ENCODE results near the gene APOC1. TPM values are rescaled to one million over a fixed set of nuclear protein-coding genes. Genes with fewer than 3 reads are reported as not detected.
A peak's percentile ranks its signal among the peaks of the same experiment; 100 is the strongest.
"Not testable (repeated sequence)": the region's sequence is repeated elsewhere in the genome, so short reads cannot be mapped to it uniquely, and the experiment has no call there.

APOC1 gene
- 1 to 10 TPM; 2.7 to 4.6 TPM for total RNA-seq
- long read RNA-seq = 0 reads

DNA sequence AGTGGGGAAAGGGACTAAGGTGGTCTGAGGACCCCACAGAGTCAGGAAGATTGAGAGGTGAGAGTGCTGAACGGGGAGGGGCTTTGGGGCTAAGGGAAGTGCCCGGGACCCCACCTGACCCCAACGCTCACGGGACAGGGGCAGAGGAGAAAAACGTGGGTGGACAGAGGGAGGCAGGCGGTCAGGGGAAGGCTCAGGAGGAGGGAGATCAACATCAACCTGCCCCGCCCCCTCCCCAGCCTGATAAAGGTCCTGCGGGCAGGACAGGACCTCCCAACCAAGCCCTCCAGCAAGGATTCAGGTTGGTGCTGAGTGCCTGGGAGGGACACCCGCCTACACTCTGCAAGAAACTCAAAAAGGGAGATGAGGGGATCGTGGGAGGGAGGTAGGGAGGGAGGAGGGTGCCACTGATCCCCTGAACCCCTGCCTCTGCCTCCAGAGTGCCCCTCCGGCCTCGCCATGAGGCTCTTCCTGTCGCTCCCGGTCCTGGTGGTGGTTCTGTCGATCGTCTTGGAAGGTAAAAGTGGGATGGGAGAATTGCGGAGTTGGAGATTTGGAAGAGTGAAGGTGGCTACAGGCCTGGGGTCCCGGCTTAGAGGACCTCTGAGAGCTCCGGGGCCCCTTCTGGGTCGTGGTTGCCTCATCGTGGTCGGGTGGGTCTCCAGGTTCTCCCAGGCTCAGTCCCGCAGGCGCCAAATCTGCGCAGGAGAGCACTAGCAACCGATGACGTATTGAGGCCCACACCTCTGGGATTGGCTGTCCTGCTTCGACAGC is at the start of gene APOC1:
Gene APOC1, plus strand, starts transcription at position 176 of the 774 bp plus-strand sequence. Its CDS starts 284 bp downstream, at position 460.
- DNase-seq (peak; percentile 86), ATAC-seq (peak; percentile 89 to 92)
- intact Hi-C loops (cut with DNase I) = not testable (repeated sequence)

GRCh38 chr19:44865196-44865767 is 49.1 kb upstream of the APOC1 start:
- intact Hi-C loops (cut with DNase I) = no loop called here
- no peak for DNase-seq
- no peak for ATAC-seq

- no peak for ATAC-seq
- intact Hi-C loops (cut with DNase I) = no loop called here
- DNase-seq = no peak
These were observed 47.7 kb upstream of the APOC1 start for GRCh38 chr19:44866664-44867063.

DNA sequence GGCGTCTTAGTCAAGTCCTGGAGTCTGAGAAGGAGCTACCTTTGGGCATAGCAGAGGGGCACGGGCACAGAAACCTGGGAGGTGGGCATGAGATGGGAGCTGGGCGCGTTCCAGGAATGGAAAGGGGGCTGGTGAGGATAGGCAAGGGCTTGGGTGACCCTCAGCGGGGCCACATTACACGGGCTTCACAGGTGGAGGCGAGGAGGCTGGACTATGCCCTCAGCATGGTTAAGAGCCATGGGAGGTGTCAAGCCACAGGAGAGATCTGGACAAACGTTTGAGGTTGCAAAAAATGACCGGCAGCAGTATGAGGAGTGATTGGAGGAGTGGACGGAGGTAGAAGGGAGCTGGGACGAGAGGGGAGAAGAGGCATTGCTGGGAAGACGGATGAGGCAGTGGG is 46.8 kb upstream of the APOC1 start:
- intact Hi-C loops (cut with DNase I) = no loop called here
- DNase-seq = no peak

GRCh38 chr19:44869733-44870470 is 44.5 kb upstream of the APOC1 start:
- peak; percentile 14 to 52 for ATAC-seq
- intact Hi-C loops (cut with DNase I) = no loop called here

More for the DNA sequence above, 46.8 kb upstream of the APOC1 start:
- ATAC-seq = no peak

GRCh38 chr19:44871809-44872208 is 42.6 kb upstream of the APOC1 start:
- intact Hi-C loops (cut with DNase I) = no loop called here
- no peak for DNase-seq
- ATAC-seq = no peak

More at GRCh38 chr19:44869733-44870470, 44.5 kb upstream of the APOC1 start:
- peak; percentile 84 for DNase-seq

- no peak for ATAC-seq
- no peak for DNase-seq
- intact Hi-C loops (cut with DNase I) = no loop called here
These were observed 41.7 kb upstream of the APOC1 start for GRCh38 chr19:44872661-44873060.

DNA sequence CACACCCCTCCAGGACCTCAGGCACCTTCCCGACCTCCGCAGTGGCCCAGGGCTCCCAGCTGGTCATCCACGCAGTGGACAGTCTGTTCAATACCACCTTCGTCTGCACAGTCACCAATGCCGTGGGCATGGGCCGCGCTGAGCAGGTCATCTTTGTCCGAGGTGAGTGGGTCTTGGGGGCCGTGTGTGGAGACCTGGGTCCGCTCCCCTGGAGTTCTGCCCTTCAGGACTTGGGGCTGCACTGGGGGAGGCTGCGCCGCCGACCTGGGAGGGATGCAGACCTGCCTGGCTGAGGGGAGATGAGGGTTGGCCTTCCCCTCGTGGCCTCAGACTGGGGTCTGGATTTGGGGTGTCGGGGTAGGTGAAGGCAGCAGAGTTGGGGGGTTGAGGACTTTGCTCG is 40.1 kb upstream of the APOC1 start:
- ATAC-seq = no peak
- intact Hi-C loops (cut with DNase I) = no loop called here
- DNase-seq = no peak

DNA sequence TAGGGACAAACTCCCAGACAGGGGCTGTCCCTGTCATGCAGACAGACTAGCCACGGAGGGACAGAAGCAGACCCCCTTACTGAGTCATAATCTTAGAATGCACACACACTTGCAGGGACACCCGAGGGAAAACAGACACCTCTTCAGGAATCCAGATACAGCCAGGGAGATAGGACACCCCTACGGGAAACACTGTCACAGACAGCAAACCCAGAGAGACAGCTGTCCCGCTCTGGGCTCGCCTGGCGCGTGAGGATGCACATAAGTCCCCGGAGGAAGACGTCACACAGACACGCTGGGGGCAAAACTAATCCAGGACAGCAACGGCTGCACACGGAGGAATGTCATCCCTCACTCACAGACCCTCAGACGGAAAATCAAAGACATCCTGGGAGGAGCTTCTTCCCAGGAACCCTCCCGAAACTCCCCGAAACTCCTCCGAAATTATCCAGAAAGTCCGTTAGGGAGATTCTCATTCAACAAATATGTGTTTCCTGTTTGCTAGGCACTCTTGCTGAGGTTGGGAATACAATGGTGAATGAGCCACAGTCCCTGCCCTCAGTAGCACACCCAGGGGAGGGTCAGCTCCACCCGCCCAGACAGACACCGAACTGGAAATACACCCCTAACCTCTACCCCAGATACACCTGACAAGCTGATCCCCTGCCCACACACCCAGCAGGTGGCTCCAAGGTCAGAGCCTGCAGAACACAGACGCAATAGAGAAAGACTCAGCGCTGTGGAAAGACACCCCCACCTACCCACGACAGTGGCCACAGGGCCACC is 38.5 kb upstream of the APOC1 start:
- intact Hi-C loops (cut with DNase I) = no loop called here
- DNase-seq (no peak), ATAC-seq (no peak)

DNA sequence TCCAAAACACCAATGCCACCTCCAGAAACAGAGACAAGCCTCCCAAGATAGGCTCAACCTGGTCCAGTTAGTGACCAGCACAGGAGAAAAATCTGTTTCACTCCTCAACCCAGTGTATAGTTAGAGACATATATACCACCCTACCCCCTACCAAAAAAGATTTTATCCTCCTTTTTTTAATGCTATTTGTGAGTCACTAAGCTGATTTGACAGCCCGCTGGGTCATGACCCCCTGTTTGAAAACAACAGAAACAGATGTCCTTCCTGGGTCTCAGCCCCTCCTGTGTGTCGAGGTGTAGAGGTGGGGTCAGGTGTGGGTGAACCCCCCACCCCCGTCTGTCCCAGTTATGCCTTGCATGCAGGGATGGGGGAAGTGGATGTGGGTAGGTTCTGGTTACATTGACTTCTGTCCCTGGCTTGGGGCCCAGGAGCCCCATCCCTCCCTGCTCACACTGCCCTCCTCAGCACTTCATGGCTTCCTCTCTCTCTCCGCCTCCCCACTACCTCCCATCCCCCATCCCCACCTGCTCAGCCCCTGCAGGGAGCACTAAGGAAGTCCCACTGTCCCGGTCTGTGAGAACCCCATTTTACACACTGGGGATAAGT is 37.4 kb upstream of the APOC1 start:
- intact Hi-C loops (cut with DNase I) = no loop called here
- DNase-seq (no peak), ATAC-seq (no peak)

- no peak for DNase-seq
- intact Hi-C loops (cut with DNase I) = no loop called here
- ATAC-seq = no peak
These were observed 36.1 kb upstream of the APOC1 start for GRCh38 chr19:44878120-44878865.

DNA sequence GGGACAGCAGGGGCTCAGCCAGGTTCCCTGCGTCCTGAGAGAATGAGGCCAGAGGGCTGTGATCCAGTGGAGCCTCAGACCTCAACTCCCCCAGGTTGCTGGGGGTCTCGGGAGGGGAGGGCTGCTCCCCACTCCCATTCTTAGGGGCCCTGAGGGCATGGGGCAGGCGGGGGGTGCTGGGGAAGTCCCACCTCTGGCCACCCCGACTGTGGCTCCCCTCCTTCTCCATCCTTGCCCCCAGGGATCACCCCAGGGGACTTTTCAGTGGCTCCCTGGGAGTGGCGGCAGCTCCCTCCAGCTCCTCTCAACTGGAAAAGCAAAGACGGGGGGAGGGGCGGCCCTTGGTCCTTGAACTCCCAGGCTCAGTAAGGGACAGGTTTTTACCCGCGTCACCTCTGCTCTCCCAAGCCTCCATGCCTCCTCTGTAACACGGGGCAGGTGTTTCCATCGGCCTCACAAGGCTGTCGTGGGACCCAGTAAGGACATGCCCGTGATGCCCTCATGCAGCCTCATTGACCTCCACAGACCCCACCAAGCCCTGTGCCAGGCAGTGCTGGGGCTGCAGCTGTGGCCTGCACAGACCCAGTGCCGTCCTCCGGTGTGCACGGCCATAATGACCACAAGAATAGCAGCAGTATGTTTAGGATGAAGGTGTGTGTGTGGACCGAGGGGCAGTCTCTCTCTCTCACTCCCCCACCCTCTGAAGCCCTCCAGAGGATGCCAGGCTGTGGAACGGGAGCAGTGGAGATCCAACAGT is 34.9 kb upstream of the APOC1 start:
- ATAC-seq = no peak
- no peak for DNase-seq
- intact Hi-C loops (cut with DNase I) = no loop called here

- intact Hi-C loops (cut with DNase I) = no loop called here
- DNase-seq = no peak
- no peak for ATAC-seq
These were observed 32.3 kb upstream of the APOC1 start for GRCh38 chr19:44882063-44882462.

DNA sequence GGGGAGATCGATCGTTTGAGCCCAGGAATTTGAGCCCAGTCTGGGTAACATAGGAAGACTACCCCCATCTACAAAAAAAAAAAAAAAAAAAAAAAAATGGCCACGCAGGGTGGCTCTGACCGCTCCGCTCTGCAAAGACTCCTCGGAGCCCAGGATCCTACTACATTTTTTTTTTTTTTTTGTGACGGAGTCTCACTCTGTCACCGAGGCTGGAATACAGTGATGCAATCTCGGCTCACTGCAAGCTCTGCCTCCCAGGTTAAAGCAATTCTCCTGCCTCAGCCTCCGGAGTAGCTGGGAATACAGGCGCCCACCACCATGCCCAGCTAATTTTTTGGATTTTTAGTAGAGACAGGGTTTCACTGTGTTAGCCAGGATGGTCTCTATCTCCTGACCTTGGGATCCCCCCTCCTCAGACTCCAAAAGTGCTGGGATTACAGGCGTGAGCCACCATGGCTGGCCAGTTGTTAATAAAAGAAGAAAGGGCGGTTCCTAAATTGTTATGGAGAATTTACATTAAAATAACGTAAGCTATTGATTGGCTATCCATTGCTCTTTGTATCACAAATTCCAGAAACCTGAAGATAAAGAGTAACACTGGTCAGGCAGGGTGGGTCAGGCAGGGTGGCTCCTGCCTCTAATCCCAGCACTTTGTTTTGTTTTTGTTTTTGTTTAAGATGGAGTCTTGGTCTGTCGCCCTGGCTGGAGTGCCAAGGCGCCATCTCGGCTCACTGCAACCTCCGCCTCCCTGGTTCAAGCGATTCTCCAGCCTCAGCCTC is 31.6 kb upstream of the APOC1 start:
- intact Hi-C loops (cut with DNase I); ATAC-seq; DNase-seq: not testable (repeated sequence)

DNA sequence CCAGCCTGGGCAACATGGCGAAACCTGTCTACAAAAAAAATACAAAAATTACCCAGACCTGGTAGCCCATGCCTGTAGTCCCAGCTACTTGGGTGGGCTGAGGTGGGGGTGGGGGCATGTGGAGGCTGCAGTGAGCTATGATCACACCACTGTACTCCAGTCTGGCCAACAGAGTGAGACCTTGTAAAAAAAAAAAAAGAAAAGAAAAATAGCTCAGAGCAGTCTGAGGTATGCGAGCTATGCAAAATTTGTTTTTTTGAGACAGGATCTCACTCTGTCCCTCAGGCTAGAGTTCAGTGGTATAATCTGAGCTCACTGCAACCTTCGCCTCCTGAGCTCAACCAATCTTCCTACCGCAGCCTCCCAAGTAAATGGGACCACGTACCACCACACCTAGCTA is 30.5 kb upstream of the APOC1 start:
- ATAC-seq = no peak
- intact Hi-C loops (cut with DNase I) = no loop called here

GRCh38 chr19:44884566-44884965 is 29.8 kb upstream of the APOC1 start:
- DNase-seq (no peak), ATAC-seq (no peak)
- intact Hi-C loops (cut with DNase I) = no loop called here

More for the DNA sequence above, 30.5 kb upstream of the APOC1 start:
- DNase-seq = no peak

- DNase-seq (no peak), ATAC-seq (no peak)
- intact Hi-C loops (cut with DNase I) = no loop called here
These were observed 28.3 kb upstream of the APOC1 start for GRCh38 chr19:44886141-44886540.
